DOHH2 (cell line): Measurements from ENCODE around the gene CHRND.

Experiments used
- EZH2phosphoT487 ChIP-seq: fragments of 200-600 bp; sonication (generic); IDR thresholded peaks from 2 replicates; pipeline ENCODE4 v1.6.1; 2017; ENCODE audit warnings: borderline replicate concordance, mild to moderate bottlenecking, antibody characterized with exemption, low read length, moderate library complexity, mixed read lengths
- TF ChIP-seq, protein P1 (sequence below): fragments of 200-600 bp; sonication (generic); IDR thresholded peaks from one replicate; pipeline ENCODE4 v1.5.1; 2014; ENCODE audit warnings: antibody characterized with exemption, mild to moderate bottlenecking, low read depth, low read length; ENCODE audit not compliant: poor library complexity, severe bottlenecking

DNA sequence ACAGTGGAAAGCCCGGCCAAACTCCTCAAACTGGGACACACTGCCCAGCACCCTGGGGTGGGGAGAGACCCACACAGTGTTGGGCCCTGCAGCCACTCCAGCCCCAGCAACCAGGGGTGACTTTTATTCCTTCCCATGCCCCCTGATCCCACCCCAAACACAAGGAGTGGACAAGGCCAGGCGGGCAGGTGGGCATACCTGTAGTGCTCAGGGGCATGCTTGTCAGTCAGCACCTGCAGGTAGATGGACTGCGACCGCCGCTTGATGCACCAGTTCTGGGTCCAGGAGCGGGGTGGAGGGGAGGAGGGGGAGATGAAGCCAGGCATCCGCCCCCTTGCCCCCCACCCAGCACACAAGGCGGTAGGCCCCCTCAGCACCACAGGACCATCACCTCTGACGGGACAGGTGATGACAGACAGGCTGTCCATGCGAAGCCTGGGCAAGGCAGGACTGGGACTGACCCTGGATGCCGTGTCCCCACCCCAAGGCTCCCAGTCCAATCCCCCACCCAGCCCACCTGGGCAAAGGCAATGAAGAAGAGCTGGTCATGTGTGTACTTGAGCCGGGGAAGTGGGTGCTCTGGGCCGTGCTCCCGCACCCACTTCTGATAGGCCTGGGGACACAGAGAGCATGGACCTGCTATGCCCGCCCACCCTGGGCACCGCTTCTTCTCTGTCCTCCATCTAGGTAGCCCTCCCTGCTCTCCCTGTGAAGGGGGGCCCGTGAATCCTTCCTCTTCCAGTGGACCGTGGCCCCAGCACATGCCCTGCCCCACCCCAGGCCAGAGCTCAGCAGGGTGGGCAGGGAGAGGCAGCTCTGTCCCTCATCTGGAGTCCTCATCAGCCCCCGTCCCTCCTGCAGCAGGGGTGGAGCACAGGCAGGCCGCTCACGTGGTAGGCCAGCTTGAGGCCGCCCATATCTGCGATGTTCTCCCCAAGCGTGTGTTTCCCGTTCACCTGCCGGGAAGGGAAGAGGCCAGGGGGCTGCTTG is 45.5 kb upstream of the CHRND start:
- TF ChIP-seq EZH2phosphoT487 = no peak
- TF ChIP-seq, protein P1, sequence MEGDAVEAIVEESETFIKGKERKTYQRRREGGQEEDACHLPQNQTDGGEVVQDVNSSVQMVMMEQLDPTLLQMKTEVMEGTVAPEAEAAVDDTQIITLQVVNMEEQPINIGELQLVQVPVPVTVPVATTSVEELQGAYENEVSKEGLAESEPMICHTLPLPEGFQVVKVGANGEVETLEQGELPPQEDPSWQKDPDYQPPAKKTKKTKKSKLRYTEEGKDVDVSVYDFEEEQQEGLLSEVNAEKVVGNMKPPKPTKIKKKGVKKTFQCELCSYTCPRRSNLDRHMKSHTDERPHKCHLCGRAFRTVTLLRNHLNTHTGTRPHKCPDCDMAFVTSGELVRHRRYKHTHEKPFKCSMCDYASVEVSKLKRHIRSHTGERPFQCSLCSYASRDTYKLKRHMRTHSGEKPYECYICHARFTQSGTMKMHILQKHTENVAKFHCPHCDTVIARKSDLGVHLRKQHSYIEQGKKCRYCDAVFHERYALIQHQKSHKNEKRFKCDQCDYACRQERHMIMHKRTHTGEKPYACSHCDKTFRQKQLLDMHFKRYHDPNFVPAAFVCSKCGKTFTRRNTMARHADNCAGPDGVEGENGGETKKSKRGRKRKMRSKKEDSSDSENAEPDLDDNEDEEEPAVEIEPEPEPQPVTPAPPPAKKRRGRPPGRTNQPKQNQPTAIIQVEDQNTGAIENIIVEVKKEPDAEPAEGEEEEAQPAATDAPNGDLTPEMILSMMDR = no peak
